ENCODE measurements around the gene NFIX.

GRCh38 chr19:13016628-13017305 is 21.5 kb downstream of the NFIX start:
- TF ChIP-seq CTCF (IDR thresholded peaks at IDR 0.05): no peak
- TF ChIP-seq POLR2A (IDR thresholded peaks at IDR 0.05): no peak
